ENCODE measurements around the gene UFD1. TPM values are rescaled to one million over a fixed set of nuclear protein-coding genes. Genes with fewer than 3 reads are reported as not detected.

Gene UFD1
- total and polyA plus RNA-seq, 9 of the 15 experiments (the other 6 are each of a cell fraction or from before 2014, with no cell fraction given), result 238 to 645 (median 363) TPM

GRCh38 chr22:19472233-19472632, 6.8 kb downstream of the UFD1 start:
- CTCF ChIA-PET (ENCODE audit: low intra/inter-chr PET ratio), result no interaction called here
- FAIRE-seq (no peak), DNase-seq (ENCODE audit: extremely low read depth in 1 of 4, low spot score in 3 of 4) (no peak), ATAC-seq (no peak)
- Histone ChIP-seq H3K9me3 (replicated peaks; ENCODE audit: control insufficient read depth, insufficient read depth, low read depth, low read length) (no peaks in the 10 kb centered on the region), H3K36me3 (ENCODE audit: control insufficient read depth, insufficient read depth, low read length) (peaks cover 95% of the 10 kb centered on the region), H3K9me1 (ENCODE audit: control insufficient read depth, insufficient read depth, low read length) (peaks cover 9% of the 10 kb centered on the region), H3K4me1 (replicated peaks in 1 of 2; ENCODE audit: control insufficient read depth in 2 of 2, insufficient read depth in 2 of 2, low read length in 2 of 2) (peaks cover 0 to 1% of the 10 kb centered on the region in 2 experiments; a peak in 3 of 5 replicates), H2AFZ (ENCODE audit: low read depth, low read length) (no peak overlapping the region), H3K4me3 (no peak overlapping the region), H3K27me3 (ENCODE audit: control insufficient read depth in 2 of 2, insufficient read depth in 2 of 2, low read length in 2 of 2) (no peaks in the 10 kb centered on the region), H3K9ac (ENCODE audit: insufficient read depth in 1 of 2, low read depth in 2 of 2, low read length in 2 of 2) (peak overlapping the region in 1 of 2 experiments; percentile 43; a peak in 2 of 4 replicates), H3K4me2 (ENCODE audit: insufficient read depth, low read length) (no peak overlapping the region), H3K79me2 (ENCODE audit: control insufficient read depth, insufficient read depth, low read length) (peaks cover 45% of the 10 kb centered on the region), H4K20me1 (replicated peaks; ENCODE audit: control insufficient read depth, insufficient read depth, low read length) (peaks cover 52% of the 10 kb centered on the region), H3K27ac (ENCODE audit: extremely low read depth, low read depth, low read length) (no peak overlapping the region)
- 93% methylated on average over 8 of the region's 8 CpGs for WGBS (ENCODE audit: insufficient coverage, low coverage, missing lambda C conversion rate)
- BruUV-seq (replicated peaks), result no TSS peak
- in situ Hi-C loops (cut with MboI), result no loop called here
- POLR2A ChIA-PET, result interaction anchor here (1.0 to 3.5 kb wide), 6 partner anchors 9 to 328 kb away, joined by 3 to 45 read pairs (median 8); partner anchors contain the start of gene ESS2
- intact Hi-C loops (cut with micrococcal nuclease), result no loop called here
- no peak for TF ChIP-seq ETV5 (CRISPR knock-in tag; IDR thresholded peaks at IDR 0.05; ENCODE audit: low read depth)
- no peak for TF ChIP-seq ZNF740 (CRISPR knock-in tag; IDR thresholded peaks at IDR 0.05)
- no peak for TF ChIP-seq ZNF740 (tag; IDR thresholded peaks at IDR 0.05)
- no peak for TF ChIP-seq HMGN3 (IDR thresholded peaks at IDR 0.05; ENCODE audit: borderline replicate concordance, extremely low read depth, insufficient read length, low read depth, low read length)
- no peak for TF ChIP-seq PRMT5 (CRISPR knock-in tag; IDR thresholded peaks at IDR 0.05)
- TF ChIP-seq ZNF395 (CRISPR knock-in tag; IDR thresholded peaks at IDR 0.05), result no peak
- TF ChIP-seq TEAD4 (IDR thresholded peaks at IDR 0.05; ENCODE audit: low read length), result no peak
- no peak for TF ChIP-seq TEAD4 (CRISPR knock-in tag; IDR thresholded peaks at IDR 0.05; ENCODE audit: borderline replicate concordance)
- no peak for TF ChIP-seq PTRF (tag; IDR thresholded peaks at IDR 0.05)
- no peak for TF ChIP-seq ETV6 (IDR thresholded peaks at IDR 0.05; ENCODE audit: borderline replicate concordance in 1 of 2, low read depth in 2 of 2, low read length in 1 of 2)
- TF ChIP-seq ETV6 (CRISPR knock-in tag; IDR thresholded peaks at IDR 0.05; ENCODE audit: borderline replicate concordance), result no peak
- TF ChIP-seq ZNF57 (CRISPR knock-in tag; IDR thresholded peaks at IDR 0.05), result no peak
- no peak for TF ChIP-seq EWSR1 (IDR thresholded peaks at IDR 0.05; ENCODE audit: borderline replicate concordance, low read depth, partially characterized antibody)
- TF ChIP-seq JUN (IDR thresholded peaks at IDR 0.05; ENCODE audit: borderline replicate concordance, low read depth, low read length), result no peak
- TF ChIP-seq JUN (CRISPR knock-in tag; IDR thresholded peaks at IDR 0.05; ENCODE audit: borderline replicate concordance), result no peak
- no peak for TF ChIP-seq SMAD3 (CRISPR knock-in tag; conservative IDR thresholded peaks at IDR 0.05)
- TF ChIP-seq ZNF780A (CRISPR knock-in tag; IDR thresholded peaks at IDR 0.05), result no peak
- TF ChIP-seq NFIC (IDR thresholded peaks at IDR 0.05), result no peak
- TF ChIP-seq RBFOX2 (IDR thresholded peaks at IDR 0.05; ENCODE audit: low read depth, low read length), result peak; percentile 61
- no peak for TF ChIP-seq EHMT2 (IDR thresholded peaks at IDR 0.05)
- TF ChIP-seq ZNF347 (CRISPR knock-in tag; IDR thresholded peaks at IDR 0.05; ENCODE audit: low read depth), result no peak
- no peak for TF ChIP-seq HCFC1 (IDR thresholded peaks at IDR 0.05; ENCODE audit: low read depth, low read length)
- TF ChIP-seq XRCC4 (IDR thresholded peaks at IDR 0.05; ENCODE audit: extremely low read depth, insufficient read depth, insufficient read length), result no peak
- TF ChIP-seq ZKSCAN8 (CRISPR knock-in tag; IDR thresholded peaks at IDR 0.05), result no peak
